ENCODE data around the gene SCAMP1. TPM values are rescaled to one million over a fixed set of nuclear protein-coding genes. Genes with fewer than 3 reads are reported as not detected.

Gene SCAMP1
- total RNA-seq, 1 donor from 2014 or later = 45.0 TPM

GRCh38 chr5:78514427-78515330 lies 154.3 kb downstream of the SCAMP1 start:
- TF ChIP-seq CTCF (IDR thresholded peaks at IDR 0.05) = no peak
- Mint-ChIP-seq H3K9me3 (ENCODE audit: unreplicated experiment) (no peaks in the 10 kb centered on the region), H3K4me1 (ENCODE audit: unreplicated experiment) (peaks cover 65% of the 10 kb centered on the region), H3K27ac (ENCODE audit: unreplicated experiment) (peak overlapping the region; percentile 82), H3K27me3 (ENCODE audit: unreplicated experiment) (no peaks in the 10 kb centered on the region), H3K4me3 (ENCODE audit: unreplicated experiment) (no peak overlapping the region), H3K36me3 (ENCODE audit: unreplicated experiment) (peaks cover 18% of the 10 kb centered on the region)
- DNase-seq (ENCODE audit: extremely low spot score, unreplicated experiment) = no peak

GRCh38 chr5:78515670-78516069 lies 155.3 kb downstream of the SCAMP1 start:
- no peaks in the 10 kb centered on the region for H3K27me3 Mint-ChIP-seq (ENCODE audit: unreplicated experiment)
- H3K27ac Mint-ChIP-seq (ENCODE audit: unreplicated experiment) = peak overlapping the region; percentile 82
- peaks cover 66% of the 10 kb centered on the region for H3K4me1 Mint-ChIP-seq (ENCODE audit: unreplicated experiment)
- H3K4me3 Mint-ChIP-seq (ENCODE audit: unreplicated experiment) = no peak overlapping the region
- TF ChIP-seq CTCF (IDR thresholded peaks at IDR 0.05) = no peak
- no peaks in the 10 kb centered on the region for H3K9me3 Mint-ChIP-seq (ENCODE audit: unreplicated experiment)
- peaks cover 18% of the 10 kb centered on the region for H3K36me3 Mint-ChIP-seq (ENCODE audit: unreplicated experiment)
- DNase-seq (ENCODE audit: extremely low spot score, unreplicated experiment) = no peak

- no peaks in the 10 kb centered on the region for H3K27me3 Mint-ChIP-seq (ENCODE audit: unreplicated experiment)
Observed at GRCh38 chr5:78518365-78519197, 158.2 kb downstream of the SCAMP1 start.

GRCh38 chr5:78519198-78519941 lies 159.0 kb downstream of the SCAMP1 start:
- Mint-ChIP-seq H3K4me3 (ENCODE audit: unreplicated experiment) (no peak overlapping the region), H3K4me1 (ENCODE audit: unreplicated experiment) (peaks cover 75% of the 10 kb centered on the region), H3K9me3 (ENCODE audit: unreplicated experiment) (no peaks in the 10 kb centered on the region), H3K27me3 (ENCODE audit: unreplicated experiment) (no peaks in the 10 kb centered on the region), H3K27ac (ENCODE audit: unreplicated experiment) (peak overlapping the region; percentile 96), H3K36me3 (ENCODE audit: unreplicated experiment) (peaks cover 22% of the 10 kb centered on the region)
- no peak for TF ChIP-seq CTCF (IDR thresholded peaks at IDR 0.05)
- no peak for DNase-seq (ENCODE audit: extremely low spot score, unreplicated experiment)

More at GRCh38 chr5:78518365-78519197, 158.2 kb downstream of the SCAMP1 start:
- H3K4me1 Mint-ChIP-seq (ENCODE audit: unreplicated experiment) = peaks cover 68% of the 10 kb centered on the region
- peaks cover 26% of the 10 kb centered on the region for H3K36me3 Mint-ChIP-seq (ENCODE audit: unreplicated experiment)
- H3K9me3 Mint-ChIP-seq (ENCODE audit: unreplicated experiment) = no peaks in the 10 kb centered on the region
- peak overlapping the region; percentile 96 for H3K27ac Mint-ChIP-seq (ENCODE audit: unreplicated experiment)
- H3K4me3 Mint-ChIP-seq (ENCODE audit: unreplicated experiment) = no peak overlapping the region
- no peak for DNase-seq (ENCODE audit: extremely low spot score, unreplicated experiment)
- no peak for TF ChIP-seq CTCF (IDR thresholded peaks at IDR 0.05)
